Measurements from ENCODE around the gene CD274.

CD274 gene

GRCh38 chr9:5518171-5518936 is 68.0 kb downstream of the CD274 start:
- H3K4me3 ChIP-seq (replicated peaks; ENCODE audit: low read depth, low read length), result no peak overlapping the region; the same call in 1 of the 2 replicates

DNA sequence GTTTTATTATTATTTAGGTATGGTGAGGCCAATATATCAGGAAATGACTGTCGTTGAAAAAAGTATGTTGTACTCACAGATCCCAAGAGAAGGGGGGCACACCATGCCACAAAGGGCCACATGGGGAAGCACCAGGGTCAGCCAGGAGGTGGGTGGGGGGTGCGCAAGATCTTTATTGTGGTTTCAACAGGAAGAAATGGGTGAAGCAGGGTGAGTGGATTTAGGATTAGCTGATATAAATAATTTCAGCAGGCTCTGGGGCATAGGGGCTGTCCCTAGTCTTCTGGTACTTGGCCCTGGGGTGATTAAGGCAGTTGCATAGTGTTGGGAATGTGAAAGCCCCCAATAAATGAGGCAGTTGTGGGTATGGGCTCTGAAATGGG is 68.6 kb downstream of the CD274 start:
- H3K36me3 ChIP-seq (ENCODE audit: control insufficient read depth, insufficient read depth, low read length), result peaks cover 3% of the 10 kb centered on the region
- no peak overlapping the region; the same call in none of the 2 replicates for H3K4me3 ChIP-seq (replicated peaks; ENCODE audit: low read depth, low read length)
- TF ChIP-seq, protein P1, sequence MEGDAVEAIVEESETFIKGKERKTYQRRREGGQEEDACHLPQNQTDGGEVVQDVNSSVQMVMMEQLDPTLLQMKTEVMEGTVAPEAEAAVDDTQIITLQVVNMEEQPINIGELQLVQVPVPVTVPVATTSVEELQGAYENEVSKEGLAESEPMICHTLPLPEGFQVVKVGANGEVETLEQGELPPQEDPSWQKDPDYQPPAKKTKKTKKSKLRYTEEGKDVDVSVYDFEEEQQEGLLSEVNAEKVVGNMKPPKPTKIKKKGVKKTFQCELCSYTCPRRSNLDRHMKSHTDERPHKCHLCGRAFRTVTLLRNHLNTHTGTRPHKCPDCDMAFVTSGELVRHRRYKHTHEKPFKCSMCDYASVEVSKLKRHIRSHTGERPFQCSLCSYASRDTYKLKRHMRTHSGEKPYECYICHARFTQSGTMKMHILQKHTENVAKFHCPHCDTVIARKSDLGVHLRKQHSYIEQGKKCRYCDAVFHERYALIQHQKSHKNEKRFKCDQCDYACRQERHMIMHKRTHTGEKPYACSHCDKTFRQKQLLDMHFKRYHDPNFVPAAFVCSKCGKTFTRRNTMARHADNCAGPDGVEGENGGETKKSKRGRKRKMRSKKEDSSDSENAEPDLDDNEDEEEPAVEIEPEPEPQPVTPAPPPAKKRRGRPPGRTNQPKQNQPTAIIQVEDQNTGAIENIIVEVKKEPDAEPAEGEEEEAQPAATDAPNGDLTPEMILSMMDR (IDR thresholded peaks at IDR 0.05; ENCODE audit: insufficient read depth, low read length, poor library complexity, severe bottlenecking), result no peak
- DNase-seq (ENCODE audit: extremely low read depth, insufficient read length), result peak; percentile 39
- H3K27me3 ChIP-seq (replicated peaks; ENCODE audit: control insufficient read depth, insufficient read depth, low read length), result no peaks in the 10 kb centered on the region

More at GRCh38 chr9:5518171-5518936, 68.0 kb downstream of the CD274 start:
- H3K27me3 ChIP-seq (replicated peaks; ENCODE audit: control insufficient read depth, insufficient read depth, low read length), result no peaks in the 10 kb centered on the region
- peaks cover 2% of the 10 kb centered on the region for H3K36me3 ChIP-seq (ENCODE audit: control insufficient read depth, insufficient read depth, low read length)
- TF ChIP-seq, protein P1 (IDR thresholded peaks at IDR 0.05; ENCODE audit: insufficient read depth, low read length, poor library complexity, severe bottlenecking), result no peak
- no peak for DNase-seq (ENCODE audit: extremely low read depth, insufficient read length)
